K562 (cell line): ENCODE data around the gene NEU1. TPM values are rescaled to one million over a fixed set of nuclear protein-coding genes. Genes with fewer than 3 reads are reported as not detected.
A peak's percentile ranks its signal among the peaks of the same experiment; 100 is the strongest.

Source experiments
- BRF2 ChIP-seq: IDR thresholded peaks from 3 replicates; pipeline ENCODE4 v1.6.1; 2011; ENCODE audit warnings: borderline replicate concordance, mild to moderate bottlenecking; ENCODE audit not compliant: insufficient read length, insufficient read depth
- CBX8 ChIP-seq: fragments of 200-600 bp; sonication (generic); IDR thresholded peaks from 2 replicates; pipeline ENCODE4 v1.6.1; 2012; ENCODE audit warnings: borderline replicate concordance, mixed run types, low read depth, mild to moderate bottlenecking, moderate library complexity, mixed read lengths, low read length, control low read depth, inconsistent platforms; ENCODE audit not compliant: poor library complexity, severe bottlenecking; ENCODE audit errors: extremely low read depth
- FOXP1 ChIP-seq: sonication (generic); formaldehyde crosslinking; IDR thresholded peaks from 2 replicates; pipeline ENCODE4 v1.8.0; 2022; ENCODE audit warnings: mild to moderate bottlenecking, missing genetic modification reagents
- GATAD2A ChIP-seq: fragments of 450-650 bp; IDR thresholded peaks from 2 replicates; pipeline ENCODE4 v1.6.1; 2017
- GTF3C2 ChIP-seq: IDR thresholded peaks from 3 replicates; pipeline ENCODE4 v1.6.1; 2011; ENCODE audit warnings: borderline replicate concordance, mild to moderate bottlenecking, moderate library complexity; ENCODE audit not compliant: insufficient read length; ENCODE audit errors: extremely low read depth
- MAZ ChIP-seq, 2 experiments: fragments of 450-650 bp in 1 of 2; sonication (generic) in 1 of 2; formaldehyde crosslinking; IDR thresholded peaks in 1 of 2; conservative IDR thresholded peaks in 1 of 2; 2 replicates each; pipeline versions ENCODE4 v1.4.0 to v1.5.0; 2020; ENCODE audit warnings: mild to moderate bottlenecking in 1 of 2, missing genetic modification reagents in 1 of 2
- MBD2 ChIP-seq: sonication (generic); IDR thresholded peaks from 2 replicates; pipeline ENCODE4 v1.6.1; 2016; ENCODE audit warnings: low read depth, borderline replicate concordance
- NFATC3 ChIP-seq: fragments of 450-650 bp; IDR thresholded peaks from 2 replicates; pipeline ENCODE4 v1.6.1; 2017; ENCODE audit warnings: mild to moderate bottlenecking
- PHB ChIP-seq: fragments of 250-450 bp; sonication (Bioruptor Pico); IDR thresholded peaks from 2 replicates; pipeline ENCODE4 v1.5.0; 2021
- PML ChIP-seq: IDR thresholded peaks from 2 replicates; pipeline ENCODE4 v1.6.1; 2012; ENCODE audit warnings: low read length, inconsistent platforms
- SAP30 ChIP-seq: fragments of 200-600 bp; sonication (generic); IDR thresholded peaks from 2 replicates; pipeline ENCODE4 v1.6.1; 2012; ENCODE audit warnings: borderline replicate concordance, low read depth, mild to moderate bottlenecking, moderate library complexity, low read length, control low read depth, inconsistent platforms; ENCODE audit not compliant: insufficient read depth, poor library complexity, severe bottlenecking
- TFAP4 ChIP-seq: sonication (generic); formaldehyde crosslinking; IDR thresholded peaks from 2 replicates; pipeline ENCODE4 v1.8.0; 2022; ENCODE audit warnings: missing genetic modification reagents, mild to moderate bottlenecking, moderate library complexity, borderline replicate concordance
- ZBTB11 ChIP-seq, 3 experiments: fragments of 200-800 bp in 1 of 3; fragments of 250-450 bp in 1 of 3; fragments of 450-650 bp in 1 of 3; sonication (Bioruptor Pico) in 1 of 3; sonication (Bioruptor generic) in 1 of 3; formaldehyde crosslinking in 1 of 3; IDR thresholded peaks; 2 replicates each; pipeline versions ENCODE4 v1.6.1 to v1.8.0; 2016 to 2022; ENCODE audit warnings: mild to moderate bottlenecking in 2 of 3, missing genetic modification characterization in 2 of 3, missing compliant biosample characterization in 1 of 3, moderate library complexity in 1 of 3
- ZNF395 ChIP-seq: fragments of 200-800 bp; sonication (Bioruptor generic); IDR thresholded peaks from 2 replicates; pipeline ENCODE4 v1.6.1; 2017; ENCODE audit warnings: missing genetic modification characterization, missing compliant biosample characterization
- ZNF77 ChIP-seq: fragments of 250-450 bp; sonication (Bioruptor Pico); IDR thresholded peaks from 2 replicates; pipeline ENCODE4 v1.5.0; 2020
- polyA plus RNA-seq, 8 experiments: library from polyadenylated mRNA; depleted of rRNA in 4 of 8; stranded (reverse) in 5 of 8; unstranded in 3 of 8; fragments of >200 nt; fragmentation: Nextera tagmentation in 2 of 8; fragmentation: Illumina TruSeq in 1 of 8; extraction: Ambion mirVana in 2 of 8; extraction: Trizol in 1 of 8; gene quantifications; 2 replicates each; pipeline versions ENCODE4 v1.2.1 to v1.2.3, GENCODE V29; 2011 to 2014; ENCODE audit warnings: inconsistent platforms in 1 of 8, missing spikeins in 1 of 8
- total RNA-seq, 7 experiments: library from RNA; depleted of rRNA in 6 of 7; stranded (reverse); fragments of >200 nt in 6 of 7; fragmentation: Illumina TruSeq in 2 of 7; extraction: Trizol in 2 of 7; gene quantifications; 2 replicates each; pipeline versions ENCODE4 v1.2.1 to v1.2.3, GENCODE V29; 2011 to 2021; ENCODE audit warnings: low replicate concordance in 1 of 7

Gene NEU1
- total and polyA plus RNA-seq, 9 of the 15 experiments (the other 6 are each of a cell fraction or from before 2014, with no cell fraction given) = 14.8 to 67.8 (median 51.0) TPM

- TF ChIP-seq ZBTB11 (CRISPR knock-in tag; IDR thresholded peaks at IDR 0.05) = no peak
- TF ChIP-seq PHB (CRISPR knock-in tag) = no peak
- no peak for TF ChIP-seq NFATC3
- peak; percentile 13; the same call in 1 of the 2 replicates for TF ChIP-seq GATAD2A
- TF ChIP-seq FOXP1 (CRISPR knock-in tag) = peak; percentile 8; the same call in 1 of the 2 replicates
- no peak for TF ChIP-seq BRF2
- TF ChIP-seq CBX8 = no peak
- TF ChIP-seq SAP30 = peak; percentile 61
- no peak; the same call in 1 of the 2 replicates for TF ChIP-seq MBD2
- TF ChIP-seq ZNF77 (CRISPR knock-in tag) = 0 out of 2 replicates have a peak, but pooled peaks have one; percentile 46
- TF ChIP-seq PML = no peak
- TF ChIP-seq GTF3C2 = no peak
- TF ChIP-seq TFAP4 (CRISPR knock-in tag) = peak; percentile 71
- peak; percentile 89; the same call in 1 of the 2 replicates for TF ChIP-seq ZNF395 (CRISPR knock-in tag)
- peak; percentile 19 to 77 for TF ChIP-seq MAZ (CRISPR knock-in tag; conservative IDR thresholded peaks at IDR 0.05 in 1 of 2, IDR thresholded peaks at IDR 0.05 in 1 of 2)
Measured at GRCh38 chr6:31901415-31901952, 38.9 kb upstream of the NEU1 start (continued).
